ENCODE data around the gene HCFC1. TPM values are rescaled to one million over a fixed set of nuclear protein-coding genes. Genes with fewer than 3 reads are reported as not detected.

Gene HCFC1
- total RNA-seq, 1 donor from 2014 or later: 45.3 TPM

- no peak for DNase-seq (ENCODE audit: low spot score)
These were observed 3.2 kb upstream of the HCFC1 start for GRCh38 chrX:153974726-153975286.

- DNase-seq (ENCODE audit: low spot score): peak; percentile 87
These were observed 2.5 kb upstream of the HCFC1 start for GRCh38 chrX:153974003-153974725.

- no peak for DNase-seq (ENCODE audit: low spot score)
These were observed 1.7 kb upstream of the HCFC1 start for GRCh38 chrX:153973127-153974002.

- DNase-seq (ENCODE audit: low spot score): peak; percentile 96
These were observed 929 bp upstream of the HCFC1 start, which contains the start of gene TMEM187 for GRCh38 chrX:153972368-153973126. Gene TMEM187 (plus strand): TSS chrX:153972754. CDS start chrX:153982063, 9,309 bp downstream.

- peak; percentile 97 for DNase-seq (ENCODE audit: low spot score)
These were observed 531 bp downstream of the HCFC1 start for GRCh38 chrX:153971124-153971449.

- no peak for DNase-seq (ENCODE audit: low spot score)
These were observed 1.1 kb downstream of the HCFC1 start for GRCh38 chrX:153970357-153971123.

- DNase-seq (ENCODE audit: low spot score): no peak
These were observed 1.7 kb downstream of the HCFC1 start for GRCh38 chrX:153969904-153970356.

- DNase-seq (ENCODE audit: low spot score): no peak
These were observed 2.3 kb downstream of the HCFC1 start for GRCh38 chrX:153969125-153969903.

- DNase-seq (ENCODE audit: low spot score): no peak
These were observed 2.9 kb downstream of the HCFC1 start for GRCh38 chrX:153968754-153969124.

GRCh38 chrX:153968255-153968654, 3.4 kb downstream of the HCFC1 start:
- no peak for DNase-seq (ENCODE audit: low spot score)

GRCh38 chrX:153967536-153968224, 3.9 kb downstream of the HCFC1 start:
- DNase-seq (ENCODE audit: low spot score): no peak

- DNase-seq (ENCODE audit: low spot score): no peak
These were observed 4.6 kb downstream of the HCFC1 start for GRCh38 chrX:153966841-153967535.

GRCh38 chrX:153966283-153966688, 5.3 kb downstream of the HCFC1 start:
- no peak for DNase-seq (ENCODE audit: low spot score)

GRCh38 chrX:153965406-153965805, 6.2 kb downstream of the HCFC1 start:
- no peak for DNase-seq (ENCODE audit: low spot score)

GRCh38 chrX:153964105-153964504, 7.5 kb downstream of the HCFC1 start:
- no peak for DNase-seq (ENCODE audit: low spot score)

- DNase-seq (ENCODE audit: low spot score): no peak
These were observed 8.1 kb downstream of the HCFC1 start for GRCh38 chrX:153963546-153963945.

GRCh38 chrX:153961292-153961691, 10.3 kb downstream of the HCFC1 start:
- DNase-seq (ENCODE audit: low spot score): no peak

- no peak for DNase-seq (ENCODE audit: low spot score)
These were observed 10.8 kb downstream of the HCFC1 start for GRCh38 chrX:153960786-153961185.

GRCh38 chrX:153960077-153960476, 11.5 kb downstream of the HCFC1 start:
- DNase-seq (ENCODE audit: low spot score): no peak
